ENCODE results near the gene ZNF446.

DNA sequence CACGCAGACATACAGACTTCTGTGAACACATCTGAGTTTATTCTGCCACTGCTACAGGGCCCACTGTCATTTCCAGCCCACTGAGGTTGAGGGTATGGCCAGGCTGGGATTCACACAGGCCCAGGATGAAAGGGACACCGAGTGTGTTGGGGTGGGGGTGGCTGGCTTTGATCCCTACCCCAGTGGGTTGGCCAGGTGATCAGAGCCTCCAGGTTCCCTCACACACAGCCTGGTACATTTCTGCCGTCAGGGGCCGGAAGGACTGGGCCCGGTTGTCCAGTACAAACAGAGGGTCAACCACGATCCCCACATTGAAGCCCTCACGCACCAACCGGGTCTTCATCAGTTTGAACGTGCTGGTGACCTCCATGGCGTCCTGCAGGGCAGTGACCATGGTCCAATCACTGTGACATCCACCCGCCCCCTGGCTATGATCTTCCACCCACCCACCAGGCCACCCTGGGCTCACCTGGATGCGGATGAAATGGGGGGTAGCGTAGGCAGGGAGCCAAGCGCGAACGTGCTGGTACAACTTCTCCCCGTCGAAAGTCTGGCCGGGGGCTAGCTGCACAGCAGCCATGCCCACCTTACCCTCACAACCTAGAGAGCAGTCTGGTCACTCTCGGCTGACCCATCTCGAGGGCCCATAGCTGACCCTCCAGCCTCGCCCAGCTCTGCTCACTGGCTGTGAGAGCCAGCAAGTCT lies 22.3 kb downstream of the ZNF446 start:
- no peak for TF ChIP-seq EZH2 (IDR thresholded peaks at IDR 0.05; ENCODE audit: insufficient read depth, poor library complexity, severe bottlenecking)
- TF ChIP-seq EZH2phosphoT487 (IDR thresholded peaks at IDR 0.05; ENCODE audit: insufficient read depth, low read depth), result no peak

All from GM23248 (cell line).